GM12892 (cell line): ENCODE results near the gene CCL8.

ENCODE experiments used
- POLR2A ChIP-seq: IDR thresholded peaks from 2 replicates; pipeline ENCODE4 v1.6.1; 2011; ENCODE audit warnings: low read depth, low read length, control low read depth
- POLR2AphosphoS5 ChIP-seq: IDR thresholded peaks from 2 replicates; pipeline ENCODE4 v1.6.1; 2011; ENCODE audit warnings: low read depth, low read length, control low read depth

- TF ChIP-seq POLR2A: no peak
- no peak for TF ChIP-seq POLR2AphosphoS5
These were observed 50.3 kb downstream of the CCL8 start for GRCh38 chr17:34369571-34369970.
